HEK293 (cell line): Measurements from ENCODE around the gene SESN2.

Source experiments
- CTCF ChIA-PET: fragments of 350-600 bp; formaldehyde crosslinking; extraction: SDS; loops from one replicate; lab custom pipeline; 2021; ENCODE audit warnings: antibody characterized with exemption; lab: Yijun Ruan, JAX
- POLR2A ChIA-PET: fragments of 300-600 bp; formaldehyde crosslinking; extraction: SDS; loops from one replicate; lab custom pipeline; 2020; ENCODE audit warnings: antibody characterized with exemption, inconsistent platforms; lab: Yijun Ruan, JAX
- H3K27ac ChIP-seq: fragments of 200-500 bp; sonication (Bioruptor generic); 2 replicates; pipeline ENCODE4 v1.5.1; 2014; ENCODE audit warnings: low read depth, low read length, control low read depth, inconsistent platforms; ENCODE audit errors: extremely low read depth
- H3K36me3 ChIP-seq, 2 experiments: fragments of 200-500 bp in 1 of 2; sonication (Bioruptor generic) in 1 of 2; 1 replicate in 1 of 2; 2 replicates in 1 of 2; pipeline ENCODE4 v1.5.1; 2014 to 2017; ENCODE audit warnings: inconsistent platforms in 2 of 2, low read length in 2 of 2; ENCODE audit not compliant: control insufficient read depth in 2 of 2, insufficient read depth in 1 of 2
- H3K4me1 ChIP-seq: fragments of 200-500 bp; sonication (Bioruptor generic); 2 replicates; pipeline ENCODE4 v1.5.1; 2014; ENCODE audit warnings: mild to moderate bottlenecking, low read length, inconsistent platforms; ENCODE audit not compliant: control insufficient read depth, insufficient read depth
- H3K4me3 ChIP-seq: 2 replicates; pipeline ENCODE4 v1.5.1; 2011; ENCODE audit warnings: low read depth, mild to moderate bottlenecking, control low read depth, low read length, moderate library complexity
- H3K9me3 ChIP-seq: fragments of 200-500 bp; sonication (Bioruptor generic); 2 replicates; pipeline ENCODE4 v1.5.1; 2014; ENCODE audit warnings: low read depth, low read length, inconsistent platforms; ENCODE audit not compliant: control insufficient read depth, insufficient read depth
- MYNN ChIP-seq: fragments of 450-650 bp; formaldehyde crosslinking; IDR thresholded peaks from 2 replicates; pipeline ENCODE4 v1.5.1; 2016; ENCODE audit warnings: missing biosample characterization, missing genetic modification characterization, borderline replicate concordance
- RBAK ChIP-seq: fragments of 450-650 bp; formaldehyde crosslinking; IDR thresholded peaks from 2 replicates; pipeline ENCODE4 v1.5.1; 2016; ENCODE audit warnings: missing biosample characterization, missing genetic modification characterization
- SETDB1 ChIP-seq: IDR thresholded peaks from one replicate; pipeline ENCODE4 v1.6.1; 2017; ENCODE audit warnings: mild to moderate bottlenecking, low read length, moderate library complexity, mixed read lengths; ENCODE audit not compliant: insufficient read length
- SP3 ChIP-seq: fragments of 450-650 bp; formaldehyde crosslinking; IDR thresholded peaks from 2 replicates; pipeline ENCODE4 v1.5.1; 2016; ENCODE audit warnings: missing biosample characterization, missing genetic modification characterization
- ZFP41 ChIP-seq: fragments of 450-650 bp; formaldehyde crosslinking; IDR thresholded peaks from 2 replicates; pipeline ENCODE4 v1.5.1; 2016; ENCODE audit warnings: missing biosample characterization, missing genetic modification characterization, borderline replicate concordance
- ZNF184 ChIP-seq: fragments of 450-650 bp; IDR thresholded peaks from 2 replicates; pipeline ENCODE4 v1.5.1; 2018; ENCODE audit warnings: missing biosample characterization, mild to moderate bottlenecking, missing genetic modification characterization
- ZNF394 ChIP-seq: fragments of 450-650 bp; formaldehyde crosslinking; IDR thresholded peaks from 2 replicates; pipeline ENCODE4 v1.5.1; 2016; ENCODE audit warnings: missing biosample characterization, missing genetic modification characterization, mild to moderate bottlenecking, moderate library complexity, borderline replicate concordance
- ZNF433 ChIP-seq: fragments of 450-650 bp; formaldehyde crosslinking; IDR thresholded peaks from 2 replicates; pipeline ENCODE4 v1.5.1; 2016; ENCODE audit warnings: missing biosample characterization, missing genetic modification characterization, low read depth
- ZNF510 ChIP-seq: fragments of 450-650 bp; formaldehyde crosslinking; IDR thresholded peaks from 2 replicates; pipeline ENCODE4 v1.5.1; 2018; ENCODE audit warnings: mild to moderate bottlenecking, missing genetic modification characterization, missing biosample characterization; ENCODE audit not compliant: insufficient replicate concordance
- ZNF544 ChIP-seq: fragments of 450-650 bp; formaldehyde crosslinking; IDR thresholded peaks from 2 replicates; pipeline ENCODE4 v1.5.0; 2017; ENCODE audit warnings: missing biosample characterization, missing genetic modification characterization
- ZNF623 ChIP-seq: fragments of 450-650 bp; formaldehyde crosslinking; IDR thresholded peaks from 2 replicates; pipeline ENCODE4 v1.5.1; 2016; ENCODE audit warnings: missing biosample characterization, missing genetic modification characterization
- ZNF658 ChIP-seq: fragments of 450-650 bp; formaldehyde crosslinking; IDR thresholded peaks from 2 replicates; pipeline ENCODE4; 2016; ENCODE audit warnings: missing biosample characterization, missing genetic modification characterization
- ZNF664 ChIP-seq: fragments of 450-650 bp; formaldehyde crosslinking; IDR thresholded peaks from 2 replicates; pipeline ENCODE4 v1.5.1; 2016; ENCODE audit warnings: missing biosample characterization, missing genetic modification characterization
- ZNF670 ChIP-seq: fragments of 450-650 bp; formaldehyde crosslinking; IDR thresholded peaks from 2 replicates; pipeline ENCODE4 v1.5.1; 2016; ENCODE audit warnings: missing biosample characterization, missing genetic modification characterization, low read depth
- ZNF777 ChIP-seq: fragments of 450-650 bp; formaldehyde crosslinking; IDR thresholded peaks from 2 replicates; pipeline ENCODE4 v1.5.1; 2017; ENCODE audit warnings: missing biosample characterization, missing genetic modification characterization, borderline replicate concordance
- ZNF792 ChIP-seq: fragments of 450-650 bp; formaldehyde crosslinking; IDR thresholded peaks from 2 replicates; pipeline ENCODE4 v1.5.1; 2016; ENCODE audit warnings: missing biosample characterization, missing genetic modification characterization
- ZNF830 ChIP-seq: fragments of 450-650 bp; IDR thresholded peaks from 2 replicates; pipeline ENCODE4 v1.5.0; 2018; ENCODE audit warnings: missing biosample characterization, missing genetic modification characterization, low read depth, mild to moderate bottlenecking, moderate library complexity
- TF ChIP-seq, protein P1 (sequence below): fragments of 450-650 bp; formaldehyde crosslinking; optimal IDR thresholded peaks from 2 replicates; pipeline ENCODE3; 2016; ENCODE audit warnings: missing biosample characterization, mild to moderate bottlenecking, missing genetic modification characterization
- TF ChIP-seq, protein P2 (sequence below): fragments of 450-650 bp; formaldehyde crosslinking; IDR thresholded peaks from 2 replicates; pipeline ENCODE4 v1.5.1; 2017; ENCODE audit warnings: missing biosample characterization, missing genetic modification characterization
- TF ChIP-seq, protein P3 (sequence below): fragments of 450-650 bp; formaldehyde crosslinking; IDR thresholded peaks from 2 replicates; pipeline ENCODE4 v1.5.1; 2017; ENCODE audit warnings: missing biosample characterization, missing genetic modification characterization
- TF ChIP-seq, protein P4 (sequence below): fragments of 450-650 bp; formaldehyde crosslinking; IDR thresholded peaks from 2 replicates; pipeline ENCODE4 v1.5.1; 2016; ENCODE audit warnings: missing biosample characterization, missing genetic modification characterization, low read depth

Gene SESN2

DNA sequence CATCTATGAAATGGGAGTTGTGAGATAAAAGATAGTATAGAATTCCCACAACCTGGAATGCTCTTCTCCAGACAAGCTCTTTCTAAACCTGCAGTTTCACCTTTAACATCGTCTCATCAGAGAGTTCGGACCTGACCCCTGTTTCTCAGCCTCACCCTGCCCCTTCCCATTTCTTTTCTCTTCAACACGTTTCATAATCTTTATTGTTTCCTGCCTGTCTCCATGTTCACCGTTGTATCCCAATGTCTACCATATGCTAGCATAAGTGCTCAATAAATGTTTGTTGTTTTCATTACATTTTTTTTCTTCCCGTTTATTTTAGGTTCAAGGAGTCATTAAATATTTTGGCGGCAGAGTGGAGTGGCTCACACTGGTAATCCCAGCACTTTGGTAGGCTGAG is 32.4 kb downstream of the SESN2 start:
- POLR2A ChIA-PET = no interaction called here
- CTCF ChIA-PET = interaction anchor here (0.5 to 0.6 kb wide), 2 partner anchors 43 to 44 kb away, joined by 3 to 6 read pairs; no protein-coding TSS in a partner anchor
- 0 out of 2 replicates have a peak, but pooled peaks cover 2% of the 10 kb centered on the region for H3K4me1 ChIP-seq

DNA sequence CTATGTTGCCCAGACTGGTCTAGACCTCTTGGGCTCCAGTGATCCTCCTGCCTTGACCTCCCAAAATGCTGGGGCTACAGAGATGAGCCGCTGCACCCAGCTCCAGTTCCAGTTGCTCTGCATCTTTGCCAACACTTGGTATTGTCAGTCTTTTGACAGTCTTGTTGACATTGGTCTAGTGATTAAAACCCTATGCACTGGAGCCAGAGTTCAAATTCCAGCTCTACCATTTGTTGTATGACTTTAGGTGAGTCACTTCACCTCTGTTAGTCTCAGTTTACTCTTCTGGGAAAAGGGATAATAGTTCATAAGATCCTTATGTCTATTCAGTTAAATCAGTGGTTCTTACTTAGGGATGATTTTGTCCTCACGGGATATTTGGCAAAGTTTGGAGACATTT is 36.6 kb downstream of the SESN2 start:
- Histone ChIP-seq H3K36me3 (no peaks in the 10 kb centered on the region; a peak in 1 of 3 replicates), H3K27ac (no peak overlapping the region), H3K9me3 (no peaks in the 10 kb centered on the region), H3K4me3 (no peak overlapping the region), H3K4me1 (peaks cover 7% of the 10 kb centered on the region)
- CTCF ChIA-PET = interaction anchor here (0.6 to 1.7 kb wide), 3 partner anchors 9 to 63 kb away, joined by 3 to 6 read pairs (median 3); no protein-coding TSS in a partner anchor
- TF ChIP-seq RBAK (tag by site-specific recombination) = no peak
- TF ChIP-seq, protein P1, sequence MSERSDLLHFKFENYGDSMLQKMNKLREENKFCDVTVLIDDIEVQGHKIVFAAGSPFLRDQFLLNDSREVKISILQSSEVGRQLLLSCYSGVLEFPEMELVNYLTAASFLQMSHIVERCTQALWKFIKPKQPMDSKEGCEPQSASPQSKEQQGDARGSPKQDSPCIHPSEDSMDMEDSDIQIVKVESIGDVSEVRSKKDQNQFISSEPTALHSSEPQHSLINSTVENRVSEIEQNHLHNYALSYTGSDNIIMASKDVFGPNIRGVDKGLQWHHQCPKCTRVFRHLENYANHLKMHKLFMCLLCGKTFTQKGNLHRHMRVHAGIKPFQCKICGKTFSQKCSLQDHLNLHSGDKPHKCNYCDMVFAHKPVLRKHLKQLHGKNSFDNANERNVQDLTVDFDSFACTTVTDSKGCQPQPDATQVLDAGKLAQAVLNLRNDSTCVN (tag by site-specific recombination) = no peak
- TF ChIP-seq SP3 = no peak
- TF ChIP-seq, protein P2, sequence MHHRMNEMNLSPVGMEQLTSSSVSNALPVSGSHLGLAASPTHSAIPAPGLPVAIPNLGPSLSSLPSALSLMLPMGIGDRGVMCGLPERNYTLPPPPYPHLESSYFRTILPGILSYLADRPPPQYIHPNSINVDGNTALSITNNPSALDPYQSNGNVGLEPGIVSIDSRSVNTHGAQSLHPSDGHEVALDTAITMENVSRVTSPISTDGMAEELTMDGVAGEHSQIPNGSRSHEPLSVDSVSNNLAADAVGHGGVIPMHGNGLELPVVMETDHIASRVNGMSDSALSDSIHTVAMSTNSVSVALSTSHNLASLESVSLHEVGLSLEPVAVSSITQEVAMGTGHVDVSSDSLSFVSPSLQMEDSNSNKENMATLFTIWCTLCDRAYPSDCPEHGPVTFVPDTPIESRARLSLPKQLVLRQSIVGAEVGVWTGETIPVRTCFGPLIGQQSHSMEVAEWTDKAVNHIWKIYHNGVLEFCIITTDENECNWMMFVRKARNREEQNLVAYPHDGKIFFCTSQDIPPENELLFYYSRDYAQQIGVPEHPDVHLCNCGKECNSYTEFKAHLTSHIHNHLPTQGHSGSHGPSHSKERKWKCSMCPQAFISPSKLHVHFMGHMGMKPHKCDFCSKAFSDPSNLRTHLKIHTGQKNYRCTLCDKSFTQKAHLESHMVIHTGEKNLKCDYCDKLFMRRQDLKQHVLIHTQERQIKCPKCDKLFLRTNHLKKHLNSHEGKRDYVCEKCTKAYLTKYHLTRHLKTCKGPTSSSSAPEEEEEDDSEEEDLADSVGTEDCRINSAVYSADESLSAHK (tag by site-specific recombination) = no peak
- TF ChIP-seq ZNF670 (tag by site-specific recombination) = no peak
- peak; percentile 95 for TF ChIP-seq ZNF184 (tag by site-specific recombination)
- POLR2A ChIA-PET = no interaction called here

More for the DNA sequence above, 32.4 kb downstream of the SESN2 start:
- H3K36me3 ChIP-seq = no peaks in the 10 kb centered on the region
- TF ChIP-seq ZNF623 (tag by site-specific recombination) = no peak
- TF ChIP-seq ZNF664 (tag by site-specific recombination) = 0 out of 2 replicates have a peak, but pooled peaks have one; percentile 56
- H3K9me3 ChIP-seq = no peaks in the 10 kb centered on the region
- no peak overlapping the region for H3K4me3 ChIP-seq
- no peak overlapping the region for H3K27ac ChIP-seq

DNA sequence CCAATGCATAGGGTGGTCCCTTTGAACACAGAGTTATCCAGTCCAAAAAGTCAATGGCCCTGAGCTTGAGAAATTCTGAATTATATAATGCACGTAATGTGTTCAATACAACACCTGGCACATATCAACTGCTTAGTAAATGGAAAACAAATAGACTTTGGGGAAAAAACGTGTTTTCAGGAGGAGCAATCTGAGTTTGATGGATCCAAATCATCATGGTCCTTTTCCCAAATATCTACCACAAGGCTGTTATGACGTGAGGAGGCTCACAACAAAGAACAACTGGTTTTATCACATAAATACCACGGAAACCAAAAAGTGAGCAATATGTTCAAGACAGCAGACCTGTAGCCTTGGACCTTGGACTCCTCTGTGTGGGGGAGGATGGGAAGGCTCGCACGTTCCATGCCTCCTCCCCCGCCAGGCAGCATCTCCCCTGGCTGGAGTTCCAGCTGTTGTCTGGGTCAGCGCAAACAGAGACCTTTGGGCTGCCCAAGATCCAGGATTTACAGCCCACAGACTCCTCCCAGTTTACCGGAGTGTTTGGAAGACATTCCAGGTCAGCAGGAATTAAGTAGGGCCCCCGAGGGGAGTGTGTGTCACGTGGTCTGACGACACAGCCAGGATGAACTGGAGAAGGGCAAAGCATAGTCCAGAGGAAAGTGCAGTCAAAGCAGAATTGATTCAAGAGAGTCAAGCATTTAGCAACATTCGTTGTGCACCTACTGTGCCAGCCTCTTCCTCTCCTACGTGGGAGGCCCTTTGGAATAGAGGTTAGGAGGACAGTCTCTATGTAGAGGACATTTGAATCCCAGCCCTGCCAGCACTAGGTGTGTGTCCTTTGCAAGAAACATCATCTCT is 37.3 kb downstream of the SESN2 start:
- Histone ChIP-seq H3K9me3 (no peaks in the 10 kb centered on the region), H3K4me3 (peak overlapping the region; percentile 16), H3K27ac (peak overlapping the region; percentile 21; the same call in 1 of the 2 replicates), H3K36me3 (no peaks in the 10 kb centered on the region; a peak in 1 of 3 replicates), H3K4me1 (peaks cover 10% of the 10 kb centered on the region)
- POLR2A ChIA-PET = interaction anchor here (0.6 kb wide), 1 partner anchor 41 kb away, joined by 9 read pairs; no protein-coding TSS in a partner anchor
- CTCF ChIA-PET = interaction anchor here (1.7 kb wide), 1 partner anchor 8 kb away, joined by 3 read pairs; no protein-coding TSS in a partner anchor
- TF ChIP-seq MYNN (tag by site-specific recombination) = no peak
- TF ChIP-seq, protein P3, sequence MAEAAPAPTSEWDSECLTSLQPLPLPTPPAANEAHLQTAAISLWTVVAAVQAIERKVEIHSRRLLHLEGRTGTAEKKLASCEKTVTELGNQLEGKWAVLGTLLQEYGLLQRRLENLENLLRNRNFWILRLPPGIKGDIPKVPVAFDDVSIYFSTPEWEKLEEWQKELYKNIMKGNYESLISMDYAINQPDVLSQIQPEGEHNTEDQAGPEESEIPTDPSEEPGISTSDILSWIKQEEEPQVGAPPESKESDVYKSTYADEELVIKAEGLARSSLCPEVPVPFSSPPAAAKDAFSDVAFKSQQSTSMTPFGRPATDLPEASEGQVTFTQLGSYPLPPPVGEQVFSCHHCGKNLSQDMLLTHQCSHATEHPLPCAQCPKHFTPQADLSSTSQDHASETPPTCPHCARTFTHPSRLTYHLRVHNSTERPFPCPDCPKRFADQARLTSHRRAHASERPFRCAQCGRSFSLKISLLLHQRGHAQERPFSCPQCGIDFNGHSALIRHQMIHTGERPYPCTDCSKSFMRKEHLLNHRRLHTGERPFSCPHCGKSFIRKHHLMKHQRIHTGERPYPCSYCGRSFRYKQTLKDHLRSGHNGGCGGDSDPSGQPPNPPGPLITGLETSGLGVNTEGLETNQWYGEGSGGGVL (tag by site-specific recombination) = no peak
- no peak for TF ChIP-seq SETDB1
- TF ChIP-seq, protein P4, sequence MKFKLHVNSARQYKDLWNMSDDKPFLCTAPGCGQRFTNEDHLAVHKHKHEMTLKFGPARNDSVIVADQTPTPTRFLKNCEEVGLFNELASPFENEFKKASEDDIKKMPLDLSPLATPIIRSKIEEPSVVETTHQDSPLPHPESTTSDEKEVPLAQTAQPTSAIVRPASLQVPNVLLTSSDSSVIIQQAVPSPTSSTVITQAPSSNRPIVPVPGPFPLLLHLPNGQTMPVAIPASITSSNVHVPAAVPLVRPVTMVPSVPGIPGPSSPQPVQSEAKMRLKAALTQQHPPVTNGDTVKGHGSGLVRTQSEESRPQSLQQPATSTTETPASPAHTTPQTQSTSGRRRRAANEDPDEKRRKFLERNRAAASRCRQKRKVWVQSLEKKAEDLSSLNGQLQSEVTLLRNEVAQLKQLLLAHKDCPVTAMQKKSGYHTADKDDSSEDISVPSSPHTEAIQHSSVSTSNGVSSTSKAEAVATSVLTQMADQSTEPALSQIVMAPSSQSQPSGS = no peak
- no peak; the same call in 1 of the 2 replicates for TF ChIP-seq ZNF394
- no peak for TF ChIP-seq ZNF544 (tag by site-specific recombination)
- TF ChIP-seq ZNF777 = no peak
- TF ChIP-seq ZNF792 = no peak
- no peak for TF ChIP-seq ZNF658 (tag by site-specific recombination)
- no peak for TF ChIP-seq ZNF830
- no peak for TF ChIP-seq ZNF510 (tag by site-specific recombination)
- TF ChIP-seq ZFP41 = no peak
- no peak for TF ChIP-seq ZNF433 (tag by site-specific recombination)
